Measurements from ENCODE around the gene GIPR. TPM values are rescaled to one million over a fixed set of nuclear protein-coding genes. Genes with fewer than 3 reads are reported as not detected.
"Not testable (repeated sequence)": the region's sequence is repeated elsewhere in the genome, so short reads cannot be mapped to it uniquely, and the experiment has no call there.

The GIPR gene
- total RNA-seq, 2 donors from 2014 or later, result 10.8 to 14.6 TPM

DNA sequence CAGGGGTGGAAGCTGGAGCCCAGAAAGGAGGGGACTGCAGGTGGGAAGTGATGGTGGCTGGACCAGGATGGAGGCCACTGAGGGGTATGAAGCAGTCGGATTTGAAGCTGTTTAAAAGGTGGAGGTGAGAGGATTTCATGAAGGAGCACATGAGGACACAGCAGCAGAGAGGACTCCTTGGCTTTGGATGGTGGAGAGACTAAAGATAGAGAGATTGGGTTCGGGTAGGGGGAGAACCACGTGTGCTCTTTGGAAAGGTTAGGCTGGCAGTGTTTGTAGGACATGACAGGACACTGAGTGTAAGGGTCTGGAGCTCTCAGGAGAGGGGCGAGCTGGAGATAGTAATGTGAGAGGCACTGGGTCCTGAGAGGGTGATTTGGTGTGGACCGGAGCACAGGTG is 14.9 kb downstream of the GIPR start:
- 63 to 88% methylated on average over 2 to 5 of the region's 5 CpGs for WGBS, 2 experiments (ENCODE audit: insufficient coverage in 1 of 2, insufficient read length in 1 of 2)
- Histone ChIP-seq H3K4me3 (ENCODE audit: low read length) (no peak overlapping the region), H3K27me3 (ENCODE audit: control insufficient read depth, insufficient read depth, low read length, poor library complexity, severe bottlenecking) (no peaks in the 10 kb centered on the region), H3K9me3 (ENCODE audit: control insufficient read depth, low read length) (no peaks in the 10 kb centered on the region), H3K4me1 (ENCODE audit: control insufficient read depth, insufficient read depth, low read length) (no peaks in the 10 kb centered on the region), H3K27ac (ENCODE audit: low read depth, low read length) (no peak overlapping the region), H3K9ac (ENCODE audit: extremely low read depth, low read length, poor library complexity, severe bottlenecking) (no peak overlapping the region), H3K36me3 (ENCODE audit: control insufficient read depth, insufficient read depth, low read length) (peaks cover 34% of the 10 kb centered on the region)
- no peak for DNase-seq
- TF ChIP-seq, protein P1, sequence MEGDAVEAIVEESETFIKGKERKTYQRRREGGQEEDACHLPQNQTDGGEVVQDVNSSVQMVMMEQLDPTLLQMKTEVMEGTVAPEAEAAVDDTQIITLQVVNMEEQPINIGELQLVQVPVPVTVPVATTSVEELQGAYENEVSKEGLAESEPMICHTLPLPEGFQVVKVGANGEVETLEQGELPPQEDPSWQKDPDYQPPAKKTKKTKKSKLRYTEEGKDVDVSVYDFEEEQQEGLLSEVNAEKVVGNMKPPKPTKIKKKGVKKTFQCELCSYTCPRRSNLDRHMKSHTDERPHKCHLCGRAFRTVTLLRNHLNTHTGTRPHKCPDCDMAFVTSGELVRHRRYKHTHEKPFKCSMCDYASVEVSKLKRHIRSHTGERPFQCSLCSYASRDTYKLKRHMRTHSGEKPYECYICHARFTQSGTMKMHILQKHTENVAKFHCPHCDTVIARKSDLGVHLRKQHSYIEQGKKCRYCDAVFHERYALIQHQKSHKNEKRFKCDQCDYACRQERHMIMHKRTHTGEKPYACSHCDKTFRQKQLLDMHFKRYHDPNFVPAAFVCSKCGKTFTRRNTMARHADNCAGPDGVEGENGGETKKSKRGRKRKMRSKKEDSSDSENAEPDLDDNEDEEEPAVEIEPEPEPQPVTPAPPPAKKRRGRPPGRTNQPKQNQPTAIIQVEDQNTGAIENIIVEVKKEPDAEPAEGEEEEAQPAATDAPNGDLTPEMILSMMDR (conservative IDR thresholded peaks at IDR 0.05), result no peak
- no peak overlapping the region for H3K4me3 Mint-ChIP-seq
- H3K36me3 Mint-ChIP-seq (ENCODE audit: low read depth), result peaks cover 35% of the 10 kb centered on the region
- no peaks in the 10 kb centered on the region for H3K4me1 Mint-ChIP-seq
- H3K27ac Mint-ChIP-seq, result peak overlapping the region; percentile 8
- peaks cover 24% of the 10 kb centered on the region for H3K27me3 Mint-ChIP-seq (ENCODE audit: insufficient read depth)
- no peaks in the 10 kb centered on the region for H3K9me3 Mint-ChIP-seq

DNA sequence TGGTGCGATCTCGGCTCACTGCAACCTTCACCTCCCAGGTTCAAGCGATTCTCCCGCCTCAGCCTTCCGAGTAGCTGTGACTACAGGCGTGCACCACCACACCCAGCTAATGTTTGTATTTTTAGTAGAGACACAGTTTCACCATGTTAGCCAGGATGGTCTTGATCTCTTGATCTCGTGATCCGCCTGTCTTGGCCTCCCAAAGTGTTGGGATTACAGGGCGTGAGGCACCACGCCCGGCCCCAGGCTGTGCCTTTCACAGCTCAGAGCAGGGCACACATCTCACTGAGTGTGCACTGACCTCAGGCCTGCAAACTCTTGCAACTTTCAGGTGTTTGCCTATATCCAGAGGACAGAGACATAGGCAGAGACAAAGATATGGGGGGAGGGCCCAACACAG is 17.0 kb downstream of the GIPR start:
- not testable (repeated sequence) for H3K27me3 Mint-ChIP-seq (ENCODE audit: insufficient read depth); DNase-seq; H3K4me3 ChIP-seq (ENCODE audit: low read length); H3K4me3 Mint-ChIP-seq; H3K27ac Mint-ChIP-seq; H3K4me1 ChIP-seq (ENCODE audit: control insufficient read depth, insufficient read depth, low read length); H3K27me3 ChIP-seq (ENCODE audit: control insufficient read depth, insufficient read depth, low read length, poor library complexity, severe bottlenecking); H3K9me3 Mint-ChIP-seq; H3K27ac ChIP-seq (ENCODE audit: low read depth, low read length); H3K4me1 Mint-ChIP-seq; H3K9ac ChIP-seq (ENCODE audit: extremely low read depth, low read length, poor library complexity, severe bottlenecking); H3K9me3 ChIP-seq (ENCODE audit: control insufficient read depth, low read length)
- H3K36me3 Mint-ChIP-seq (ENCODE audit: low read depth), result peaks cover 48% of the 10 kb centered on the region
- 83 to 84% methylated on average over 5 to 11 of the region's 11 CpGs for WGBS, 2 experiments (ENCODE audit: insufficient coverage in 1 of 2, insufficient read length in 1 of 2)
- H3K36me3 ChIP-seq (ENCODE audit: control insufficient read depth, insufficient read depth, low read length), result peaks cover 48% of the 10 kb centered on the region

DNA sequence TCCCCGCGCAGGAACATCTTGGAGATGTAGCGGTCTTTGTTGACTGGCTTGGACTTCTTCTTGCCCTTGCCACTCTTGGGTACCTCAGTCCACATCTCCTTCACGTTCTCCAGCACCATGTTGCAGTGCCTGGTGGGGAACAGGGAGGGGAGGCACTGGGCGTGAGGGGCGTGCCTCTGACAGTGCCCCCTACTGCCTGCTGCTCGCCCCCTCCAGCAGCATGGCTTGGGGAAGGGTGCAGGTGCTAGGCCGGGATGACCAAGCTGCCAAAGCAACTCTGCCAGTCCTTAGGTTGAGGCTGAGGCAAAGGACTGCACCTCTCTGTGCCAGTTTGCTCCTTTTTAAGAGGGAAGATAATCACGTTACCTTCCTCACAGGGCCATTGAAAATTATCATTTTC is 19.6 kb downstream of the GIPR start:
- H3K36me3 Mint-ChIP-seq (ENCODE audit: low read depth), result peaks cover 50% of the 10 kb centered on the region
- no peaks in the 10 kb centered on the region for H3K27me3 Mint-ChIP-seq (ENCODE audit: insufficient read depth)
- Histone ChIP-seq H3K4me3 (ENCODE audit: low read length) (no peak overlapping the region), H3K27ac (ENCODE audit: low read depth, low read length) (no peak overlapping the region), H3K4me1 (ENCODE audit: control insufficient read depth, insufficient read depth, low read length) (no peaks in the 10 kb centered on the region), H3K9me3 (ENCODE audit: control insufficient read depth, low read length) (no peaks in the 10 kb centered on the region), H3K36me3 (ENCODE audit: control insufficient read depth, insufficient read depth, low read length) (peaks cover 48% of the 10 kb centered on the region), H3K9ac (ENCODE audit: extremely low read depth, low read length, poor library complexity, severe bottlenecking) (no peak overlapping the region), H3K27me3 (ENCODE audit: control insufficient read depth, insufficient read depth, low read length, poor library complexity, severe bottlenecking) (no peaks in the 10 kb centered on the region)
- no peak overlapping the region for H3K27ac Mint-ChIP-seq
- H3K9me3 Mint-ChIP-seq, result no peaks in the 10 kb centered on the region
- WGBS, 2 experiments (ENCODE audit: insufficient coverage in 1 of 2, insufficient read length in 1 of 2), result 97 to 98% methylated on average over 7 to 9 of the region's 9 CpGs
- TF ChIP-seq, protein P1 (conservative IDR thresholded peaks at IDR 0.05), result no peak
- DNase-seq, result no peak
- H3K4me1 Mint-ChIP-seq, result no peaks in the 10 kb centered on the region
- no peak overlapping the region for H3K4me3 Mint-ChIP-seq
